ENCODE results near the gene AHRR.

DNA sequence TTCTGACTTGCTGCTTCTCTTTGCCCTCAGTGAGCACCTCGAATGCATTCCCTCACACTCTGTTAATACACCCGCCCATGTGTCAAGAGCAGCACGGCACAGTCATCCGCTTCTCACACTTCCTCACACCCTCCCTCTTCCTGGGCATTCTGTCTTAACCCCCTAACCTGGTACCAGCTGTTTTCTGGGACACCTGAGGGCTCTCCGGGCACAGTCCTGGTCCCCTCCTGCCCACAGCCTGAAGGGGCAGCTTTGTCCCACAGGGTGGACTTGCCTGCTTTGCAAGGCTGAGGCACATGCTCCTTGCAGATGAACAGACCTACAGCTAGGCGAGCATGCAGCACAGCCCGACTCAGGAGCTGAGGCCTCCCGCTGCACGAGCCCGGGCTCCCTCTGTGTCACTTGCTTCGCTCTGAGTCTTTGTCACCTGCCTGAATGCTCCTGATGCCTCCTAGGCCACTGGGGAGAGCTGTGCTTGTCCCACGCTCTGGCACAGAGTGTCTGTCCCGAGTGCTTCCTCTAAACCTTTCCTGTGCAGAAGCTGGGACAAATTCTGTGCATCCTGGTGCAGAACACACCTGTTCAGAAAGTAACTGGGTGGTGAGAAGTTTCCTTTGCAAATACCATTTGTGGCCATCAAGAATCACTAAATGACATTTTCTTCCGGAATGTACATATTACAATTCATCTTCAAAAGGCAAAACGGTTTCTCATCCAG is 47.8 kb downstream of the AHRR start:
- TF ChIP-seq, protein P1, sequence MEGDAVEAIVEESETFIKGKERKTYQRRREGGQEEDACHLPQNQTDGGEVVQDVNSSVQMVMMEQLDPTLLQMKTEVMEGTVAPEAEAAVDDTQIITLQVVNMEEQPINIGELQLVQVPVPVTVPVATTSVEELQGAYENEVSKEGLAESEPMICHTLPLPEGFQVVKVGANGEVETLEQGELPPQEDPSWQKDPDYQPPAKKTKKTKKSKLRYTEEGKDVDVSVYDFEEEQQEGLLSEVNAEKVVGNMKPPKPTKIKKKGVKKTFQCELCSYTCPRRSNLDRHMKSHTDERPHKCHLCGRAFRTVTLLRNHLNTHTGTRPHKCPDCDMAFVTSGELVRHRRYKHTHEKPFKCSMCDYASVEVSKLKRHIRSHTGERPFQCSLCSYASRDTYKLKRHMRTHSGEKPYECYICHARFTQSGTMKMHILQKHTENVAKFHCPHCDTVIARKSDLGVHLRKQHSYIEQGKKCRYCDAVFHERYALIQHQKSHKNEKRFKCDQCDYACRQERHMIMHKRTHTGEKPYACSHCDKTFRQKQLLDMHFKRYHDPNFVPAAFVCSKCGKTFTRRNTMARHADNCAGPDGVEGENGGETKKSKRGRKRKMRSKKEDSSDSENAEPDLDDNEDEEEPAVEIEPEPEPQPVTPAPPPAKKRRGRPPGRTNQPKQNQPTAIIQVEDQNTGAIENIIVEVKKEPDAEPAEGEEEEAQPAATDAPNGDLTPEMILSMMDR (IDR thresholded peaks at IDR 0.05) = no peak
- no peak for TF ChIP-seq CBX8 (IDR thresholded peaks at IDR 0.05)
- TF ChIP-seq JUNB (IDR thresholded peaks at IDR 0.05) = no peak
- TF ChIP-seq, protein P2, sequence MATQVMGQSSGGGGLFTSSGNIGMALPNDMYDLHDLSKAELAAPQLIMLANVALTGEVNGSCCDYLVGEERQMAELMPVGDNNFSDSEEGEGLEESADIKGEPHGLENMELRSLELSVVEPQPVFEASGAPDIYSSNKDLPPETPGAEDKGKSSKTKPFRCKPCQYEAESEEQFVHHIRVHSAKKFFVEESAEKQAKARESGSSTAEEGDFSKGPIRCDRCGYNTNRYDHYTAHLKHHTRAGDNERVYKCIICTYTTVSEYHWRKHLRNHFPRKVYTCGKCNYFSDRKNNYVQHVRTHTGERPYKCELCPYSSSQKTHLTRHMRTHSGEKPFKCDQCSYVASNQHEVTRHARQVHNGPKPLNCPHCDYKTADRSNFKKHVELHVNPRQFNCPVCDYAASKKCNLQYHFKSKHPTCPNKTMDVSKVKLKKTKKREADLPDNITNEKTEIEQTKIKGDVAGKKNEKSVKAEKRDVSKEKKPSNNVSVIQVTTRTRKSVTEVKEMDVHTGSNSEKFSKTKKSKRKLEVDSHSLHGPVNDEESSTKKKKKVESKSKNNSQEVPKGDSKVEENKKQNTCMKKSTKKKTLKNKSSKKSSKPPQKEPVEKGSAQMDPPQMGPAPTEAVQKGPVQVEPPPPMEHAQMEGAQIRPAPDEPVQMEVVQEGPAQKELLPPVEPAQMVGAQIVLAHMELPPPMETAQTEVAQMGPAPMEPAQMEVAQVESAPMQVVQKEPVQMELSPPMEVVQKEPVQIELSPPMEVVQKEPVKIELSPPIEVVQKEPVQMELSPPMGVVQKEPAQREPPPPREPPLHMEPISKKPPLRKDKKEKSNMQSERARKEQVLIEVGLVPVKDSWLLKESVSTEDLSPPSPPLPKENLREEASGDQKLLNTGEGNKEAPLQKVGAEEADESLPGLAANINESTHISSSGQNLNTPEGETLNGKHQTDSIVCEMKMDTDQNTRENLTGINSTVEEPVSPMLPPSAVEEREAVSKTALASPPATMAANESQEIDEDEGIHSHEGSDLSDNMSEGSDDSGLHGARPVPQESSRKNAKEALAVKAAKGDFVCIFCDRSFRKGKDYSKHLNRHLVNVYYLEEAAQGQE (IDR thresholded peaks at IDR 0.05) = no peak
- TF ChIP-seq HDAC2 (IDR thresholded peaks at IDR 0.05) = no peak
- no peak for TF ChIP-seq RAD21 (conservative IDR thresholded peaks at IDR 0.05 in 1 of 2, IDR thresholded peaks at IDR 0.05 in 1 of 2)
- no peak for TF ChIP-seq POLR2A (IDR thresholded peaks at IDR 0.05; ENCODE audit: low read length)
